ENCODE data around the gene ETV4. TPM values are rescaled to one million over a fixed set of nuclear protein-coding genes. Genes with fewer than 3 reads are reported as not detected.

Gene ETV4
- total RNA-seq, 1 experiment from 2014 or later = 85.6 TPM

DNA sequence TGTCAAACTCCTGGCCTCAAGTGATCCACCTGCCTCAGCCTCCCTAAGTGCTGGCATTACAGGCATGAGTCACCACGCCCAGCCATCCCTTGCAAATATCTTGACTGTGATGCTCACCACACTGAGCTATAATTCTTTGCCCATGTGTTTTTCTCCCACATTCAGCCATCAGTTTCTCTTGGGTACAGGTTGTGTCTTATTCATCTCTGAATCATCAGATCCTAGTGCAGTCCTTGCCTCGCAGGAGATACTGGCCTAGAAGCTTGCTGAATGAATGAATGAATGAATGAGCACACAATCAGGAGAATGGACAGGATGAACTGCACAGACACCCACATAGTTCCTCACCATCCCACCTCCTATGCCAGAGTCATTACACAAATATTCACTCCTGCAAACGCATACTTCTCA is 24.4 kb upstream of the ETV4 start:
- no peak for DNase-seq
- Mint-ChIP-seq H3K4me3 (ENCODE audit: low read depth, unreplicated experiment) (no peak overlapping the region), H3K4me1 (ENCODE audit: low read depth, unreplicated experiment) (peaks cover 13% of the 10 kb centered on the region), H3K36me3 (ENCODE audit: insufficient read depth, unreplicated experiment) (no peaks in the 10 kb centered on the region), H3K27ac (ENCODE audit: unreplicated experiment) (no peak overlapping the region), H3K9me3 (ENCODE audit: low read depth, unreplicated experiment) (no peaks in the 10 kb centered on the region), H3K27me3 (ENCODE audit: unreplicated experiment) (no peaks in the 10 kb centered on the region)
- BruUV-seq (replicated peaks) = no TSS peak
- TF ChIP-seq, protein P1, sequence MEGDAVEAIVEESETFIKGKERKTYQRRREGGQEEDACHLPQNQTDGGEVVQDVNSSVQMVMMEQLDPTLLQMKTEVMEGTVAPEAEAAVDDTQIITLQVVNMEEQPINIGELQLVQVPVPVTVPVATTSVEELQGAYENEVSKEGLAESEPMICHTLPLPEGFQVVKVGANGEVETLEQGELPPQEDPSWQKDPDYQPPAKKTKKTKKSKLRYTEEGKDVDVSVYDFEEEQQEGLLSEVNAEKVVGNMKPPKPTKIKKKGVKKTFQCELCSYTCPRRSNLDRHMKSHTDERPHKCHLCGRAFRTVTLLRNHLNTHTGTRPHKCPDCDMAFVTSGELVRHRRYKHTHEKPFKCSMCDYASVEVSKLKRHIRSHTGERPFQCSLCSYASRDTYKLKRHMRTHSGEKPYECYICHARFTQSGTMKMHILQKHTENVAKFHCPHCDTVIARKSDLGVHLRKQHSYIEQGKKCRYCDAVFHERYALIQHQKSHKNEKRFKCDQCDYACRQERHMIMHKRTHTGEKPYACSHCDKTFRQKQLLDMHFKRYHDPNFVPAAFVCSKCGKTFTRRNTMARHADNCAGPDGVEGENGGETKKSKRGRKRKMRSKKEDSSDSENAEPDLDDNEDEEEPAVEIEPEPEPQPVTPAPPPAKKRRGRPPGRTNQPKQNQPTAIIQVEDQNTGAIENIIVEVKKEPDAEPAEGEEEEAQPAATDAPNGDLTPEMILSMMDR (IDR thresholded peaks at IDR 0.05; ENCODE audit: unreplicated experiment) = no peak
- CTCF ChIA-PET = interaction anchor here (0.6 to 1.0 kb wide), 3 partner anchors 7 to 138 kb away, joined by 4 read pairs; no protein-coding TSS in a partner anchor
- intact Hi-C loops (cut with micrococcal nuclease; ENCODE audit: unreplicated experiment) = no loop called here

DNA sequence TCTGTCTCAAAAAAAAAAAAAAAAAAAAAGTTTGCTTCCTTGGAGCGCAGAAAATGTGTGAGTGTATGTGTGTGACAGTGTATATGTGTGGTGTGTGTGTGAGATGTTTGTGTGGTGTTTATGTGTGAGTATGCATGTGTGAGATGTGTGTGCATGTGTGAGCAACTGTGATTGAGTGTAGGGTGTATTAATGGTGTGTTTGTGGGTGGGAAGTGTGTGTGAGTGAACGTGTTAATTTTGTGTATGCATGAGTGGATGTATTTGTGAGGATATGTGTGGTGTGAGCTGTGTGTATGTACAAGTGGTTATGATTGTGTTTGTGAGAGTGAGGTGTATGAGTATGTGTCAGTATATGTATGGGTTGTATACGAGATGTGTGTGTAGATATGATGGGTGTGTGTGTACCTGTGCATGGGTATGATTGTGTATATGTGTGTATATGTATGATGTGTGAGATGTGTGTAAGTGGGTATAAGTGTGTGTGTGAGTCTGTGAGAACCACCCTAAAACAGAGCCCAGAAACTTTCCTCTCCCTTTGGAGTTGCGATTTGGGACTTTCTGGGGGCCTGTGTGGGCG is 22.5 kb upstream of the ETV4 start:
- CTCF ChIA-PET = interaction anchor here (0.7 kb wide), 2 partner anchors 46 to 298 kb away, joined by 4 to 8 read pairs; no protein-coding TSS in a partner anchor
- Mint-ChIP-seq H3K27ac (ENCODE audit: unreplicated experiment) (no peak overlapping the region), H3K27me3 (ENCODE audit: unreplicated experiment) (peaks cover 8% of the 10 kb centered on the region), H3K36me3 (ENCODE audit: insufficient read depth, unreplicated experiment) (no peaks in the 10 kb centered on the region), H3K9me3 (ENCODE audit: low read depth, unreplicated experiment) (no peaks in the 10 kb centered on the region), H3K4me1 (ENCODE audit: low read depth, unreplicated experiment) (no peaks in the 10 kb centered on the region), H3K4me3 (ENCODE audit: low read depth, unreplicated experiment) (no peak overlapping the region)
- intact Hi-C loops (cut with micrococcal nuclease; ENCODE audit: unreplicated experiment) = no loop called here
- no peak for DNase-seq
- TF ChIP-seq, protein P1 (IDR thresholded peaks at IDR 0.05; ENCODE audit: unreplicated experiment) = no peak
- no TSS peak for BruUV-seq (replicated peaks)

DNA sequence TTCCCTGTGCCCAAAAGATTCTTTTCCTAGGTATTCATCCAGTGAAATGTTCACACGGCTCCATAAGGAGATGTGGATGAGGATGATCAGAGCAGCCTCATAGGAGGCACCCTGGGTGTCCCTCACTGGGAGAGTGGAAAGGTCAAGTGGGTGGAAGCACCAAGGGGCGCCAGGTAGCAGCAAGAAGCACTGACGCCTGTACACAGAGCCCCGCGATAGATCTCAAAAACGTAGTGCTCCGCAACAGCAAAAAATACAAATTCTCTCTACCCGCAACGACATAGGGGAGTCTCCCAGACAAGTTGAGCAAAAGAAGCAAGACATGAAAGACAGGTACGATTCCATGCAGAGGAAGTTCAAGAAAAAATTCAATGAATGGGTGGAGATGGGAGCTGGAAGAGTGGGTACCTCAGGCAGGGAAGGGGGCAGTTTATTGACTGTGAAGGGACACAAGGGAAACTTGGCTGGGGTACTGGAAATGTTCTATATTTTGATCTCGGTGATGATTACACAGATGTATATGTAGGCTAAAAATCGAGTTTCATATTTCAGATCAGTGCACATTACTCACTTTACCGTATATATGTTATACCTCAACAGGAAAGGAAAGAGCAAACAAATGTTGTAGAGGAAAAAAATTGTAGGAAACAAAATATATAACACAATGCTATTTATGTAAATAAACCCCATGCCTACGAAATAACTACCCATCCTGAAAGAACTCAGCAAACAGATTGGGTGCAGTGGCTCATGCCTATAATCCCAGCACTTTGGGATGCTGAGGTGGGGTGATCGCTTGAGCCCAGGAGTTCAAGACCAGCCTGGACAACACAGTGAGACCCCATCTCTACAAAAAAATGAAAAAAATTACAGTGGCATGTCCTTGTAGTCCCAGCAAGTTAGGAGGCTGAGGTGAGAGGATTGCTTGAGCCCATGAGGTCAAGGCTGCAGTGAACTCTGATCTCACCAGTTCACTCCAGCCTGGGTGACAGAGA is 17.8 kb upstream of the ETV4 start:
- intact Hi-C loops (cut with micrococcal nuclease; ENCODE audit: unreplicated experiment) = no loop called here
- TF ChIP-seq, protein P1 (IDR thresholded peaks at IDR 0.05; ENCODE audit: unreplicated experiment) = no peak
- no peak for DNase-seq
- no TSS peak for BruUV-seq (replicated peaks)
- Mint-ChIP-seq H3K4me1 (ENCODE audit: low read depth, unreplicated experiment) (no peaks in the 10 kb centered on the region), H3K27me3 (ENCODE audit: unreplicated experiment) (peaks cover 26% of the 10 kb centered on the region), H3K36me3 (ENCODE audit: insufficient read depth, unreplicated experiment) (no peaks in the 10 kb centered on the region), H3K9me3 (ENCODE audit: low read depth, unreplicated experiment) (no peaks in the 10 kb centered on the region), H3K4me3 (ENCODE audit: low read depth, unreplicated experiment) (no peak overlapping the region), H3K27ac (ENCODE audit: unreplicated experiment) (no peak overlapping the region)
- CTCF ChIA-PET = interaction anchor here (0.7 kb wide), 1 partner anchor 7 kb away, joined by 4 read pairs; no protein-coding TSS in a partner anchor

DNA sequence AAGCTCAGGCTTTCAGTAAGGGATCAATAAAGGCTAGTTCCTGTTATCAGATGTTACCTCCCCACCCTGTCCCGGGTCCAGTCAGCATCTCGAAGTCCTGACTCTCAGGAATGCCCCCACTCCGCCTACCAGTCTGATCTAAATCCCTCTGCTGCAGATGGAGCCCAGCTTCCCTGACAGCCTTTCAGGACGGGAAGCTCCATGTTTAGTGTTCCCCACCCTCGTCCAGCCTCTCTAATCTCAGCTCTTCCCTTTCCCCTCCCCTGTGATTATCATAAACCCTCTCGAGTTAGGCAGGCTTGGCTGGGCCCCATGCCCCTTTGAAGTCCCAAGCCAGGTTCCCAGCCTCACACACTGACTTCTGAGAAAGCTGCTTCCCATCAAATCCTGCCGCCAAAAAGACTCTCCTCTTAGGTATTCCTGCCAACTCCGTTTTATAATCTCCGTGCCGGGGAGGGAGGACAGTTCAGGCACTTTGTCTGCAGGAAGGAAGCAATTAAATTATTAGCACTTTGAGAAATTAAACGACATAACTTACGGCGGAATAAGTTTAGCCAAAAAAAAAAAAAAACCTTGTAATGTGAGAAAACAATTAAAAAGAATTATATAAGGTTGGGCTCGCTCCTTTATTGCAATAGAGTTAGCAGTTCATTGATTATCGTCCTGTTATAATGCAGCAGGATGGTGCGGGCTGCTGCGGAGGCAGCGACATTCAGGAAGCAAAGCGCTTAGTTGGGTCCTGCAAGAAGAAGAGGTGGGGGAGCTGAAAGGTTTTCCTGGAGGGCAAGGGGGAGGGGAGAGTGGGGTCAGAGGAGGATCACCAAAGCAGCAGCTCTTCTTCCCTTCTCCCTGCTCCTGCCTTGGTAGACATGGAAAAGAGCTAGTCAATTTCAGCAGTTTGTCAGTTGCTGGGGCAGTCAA is 16.8 kb upstream of the ETV4 start:
- CTCF ChIA-PET = interaction anchor here (0.5 to 1.3 kb wide), 5 partner anchors 8 to 148 kb away, joined by 3 to 7 read pairs (median 4); no protein-coding TSS in a partner anchor
- no peaks in the 10 kb centered on the region for H3K4me1 Mint-ChIP-seq (ENCODE audit: low read depth, unreplicated experiment)
- no peaks in the 10 kb centered on the region for H3K9me3 Mint-ChIP-seq (ENCODE audit: low read depth, unreplicated experiment)
- H3K27ac Mint-ChIP-seq (ENCODE audit: unreplicated experiment) = no peak overlapping the region
- intact Hi-C loops (cut with micrococcal nuclease; ENCODE audit: unreplicated experiment) = no loop called here
- no peak overlapping the region for H3K4me3 Mint-ChIP-seq (ENCODE audit: low read depth, unreplicated experiment)
- no TSS peak for BruUV-seq (replicated peaks)
- H3K36me3 Mint-ChIP-seq (ENCODE audit: insufficient read depth, unreplicated experiment) = no peaks in the 10 kb centered on the region
- peaks cover 26% of the 10 kb centered on the region for H3K27me3 Mint-ChIP-seq (ENCODE audit: unreplicated experiment)
- TF ChIP-seq, protein P1 (IDR thresholded peaks at IDR 0.05; ENCODE audit: unreplicated experiment) = no peak
- DNase-seq = no peak
